Fibroblast of lung (primary cell): Measurements from ENCODE around the gene TLL2. TPM values are rescaled to one million over a fixed set of nuclear protein-coding genes. Genes with fewer than 3 reads are reported as not detected.

Experiments used
- DNase-seq, 2 donors: peaks; one replicate each; pipeline versions ENCODE4 v3.0.0 to v3.0.0-alpha.2; 2010; ENCODE audit warnings: low read depth in 2 of 2
- H2AFZ ChIP-seq: 2 replicates; pipeline ENCODE4 v1.5.1; 2012; ENCODE audit warnings: low read length, control low read depth, inconsistent platforms
- H3K27ac ChIP-seq: 2 replicates; pipeline ENCODE4 v1.5.1; 2011; ENCODE audit warnings: low read length, control low read depth; ENCODE audit not compliant: insufficient read depth
- H3K27me3 ChIP-seq: 2 replicates; pipeline ENCODE4 v1.5.1; 2011; ENCODE audit warnings: mild to moderate bottlenecking, low read length; ENCODE audit not compliant: control insufficient read depth, insufficient read depth
- H3K36me3 ChIP-seq: 2 replicates; pipeline ENCODE4 v1.5.1; 2011; ENCODE audit warnings: low read length; ENCODE audit not compliant: control insufficient read depth, insufficient read depth
- H3K4me1 ChIP-seq: 2 replicates; pipeline ENCODE4 v1.5.1; 2011; ENCODE audit warnings: low read length; ENCODE audit not compliant: control insufficient read depth, insufficient read depth; ENCODE audit errors: extremely low read depth
- H3K4me2 ChIP-seq: 2 replicates; pipeline ENCODE4 v1.5.1; 2011; ENCODE audit warnings: low read length, control low read depth; ENCODE audit not compliant: insufficient read depth; ENCODE audit errors: extremely low read depth
- H3K4me3 ChIP-seq, 4 experiments: fragments of 200-600 bp in 1 of 4; sonication (generic) in 1 of 4; replicated peaks in 1 of 4; 2 replicates each; pipeline ENCODE4 v1.5.1; 2011 to 2016; ENCODE audit warnings: low read length in 4 of 4, low read depth in 3 of 4, mild to moderate bottlenecking in 3 of 4, control low read depth in 2 of 4, inconsistent platforms in 1 of 4, mixed read lengths in 1 of 4; ENCODE audit not compliant: insufficient read depth in 1 of 4; ENCODE audit errors: control extremely low read depth in 1 of 4
- H3K79me2 ChIP-seq: 2 replicates; pipeline ENCODE4 v1.5.1; 2012; ENCODE audit warnings: mild to moderate bottlenecking, low read length, inconsistent platforms; ENCODE audit not compliant: control insufficient read depth, insufficient read depth
- H3K9ac ChIP-seq: 2 replicates; pipeline ENCODE4 v1.5.1; 2011; ENCODE audit warnings: mild to moderate bottlenecking, low read length, control low read depth; ENCODE audit not compliant: insufficient read depth
- H3K9me3 ChIP-seq: 2 replicates; pipeline ENCODE4 v1.5.1; 2012; ENCODE audit warnings: low read depth, low read length; ENCODE audit not compliant: control insufficient read depth, insufficient read depth
- H4K20me1 ChIP-seq: 2 replicates; pipeline ENCODE4 v1.5.1; 2011; ENCODE audit warnings: low read length; ENCODE audit not compliant: control insufficient read depth, insufficient read depth; ENCODE audit errors: extremely low read depth
- EZH2 ChIP-seq: IDR thresholded peaks from 2 replicates; pipeline ENCODE4 v1.5.1; 2012; ENCODE audit warnings: low read length, control low read depth, mild to moderate bottlenecking; ENCODE audit errors: missing control alignments
- polyA plus RNA-seq, 2 donors: library from polyadenylated mRNA; depleted of rRNA in 1 of 2; stranded (reverse) in 1 of 2; unstranded in 1 of 2; fragments of >200 nt; gene quantifications; 2 replicates each; pipeline ENCODE4 v1.2.1, GENCODE V29; 2011 to 2012; ENCODE audit warnings: missing spikeins in 1 of 2
- total RNA-seq: library from RNA; depleted of rRNA; stranded (reverse); fragments of >200 nt; gene quantifications from 2 replicates; pipeline ENCODE4 v1.2.1, GENCODE V29; 2014
- TF ChIP-seq, protein P1 (sequence below), 2 donors: IDR thresholded peaks in 1 of 2; conservative IDR thresholded peaks in 1 of 2; 1 replicate in 1 of 2; 2 replicates in 1 of 2; pipeline ENCODE4 v1.5.1; 2011 to 2012; ENCODE audit warnings: low read length in 2 of 2, control low read depth in 1 of 2, inconsistent platforms in 1 of 2, low read depth in 1 of 2, mild to moderate bottlenecking in 1 of 2

The TLL2 gene
- total and polyA plus RNA-seq, 2 donors (not counting 1 experiment from before 2014, with no cell fraction given) = 0.05 to 0.17 TPM

- H3K9ac ChIP-seq = no peak overlapping the region
- no peaks in the 10 kb centered on the region for H3K36me3 ChIP-seq
- no peak overlapping the region for H3K4me2 ChIP-seq
- H3K9me3 ChIP-seq = no peaks in the 10 kb centered on the region
- TF ChIP-seq EZH2 = no peak
- TF ChIP-seq, protein P1, sequence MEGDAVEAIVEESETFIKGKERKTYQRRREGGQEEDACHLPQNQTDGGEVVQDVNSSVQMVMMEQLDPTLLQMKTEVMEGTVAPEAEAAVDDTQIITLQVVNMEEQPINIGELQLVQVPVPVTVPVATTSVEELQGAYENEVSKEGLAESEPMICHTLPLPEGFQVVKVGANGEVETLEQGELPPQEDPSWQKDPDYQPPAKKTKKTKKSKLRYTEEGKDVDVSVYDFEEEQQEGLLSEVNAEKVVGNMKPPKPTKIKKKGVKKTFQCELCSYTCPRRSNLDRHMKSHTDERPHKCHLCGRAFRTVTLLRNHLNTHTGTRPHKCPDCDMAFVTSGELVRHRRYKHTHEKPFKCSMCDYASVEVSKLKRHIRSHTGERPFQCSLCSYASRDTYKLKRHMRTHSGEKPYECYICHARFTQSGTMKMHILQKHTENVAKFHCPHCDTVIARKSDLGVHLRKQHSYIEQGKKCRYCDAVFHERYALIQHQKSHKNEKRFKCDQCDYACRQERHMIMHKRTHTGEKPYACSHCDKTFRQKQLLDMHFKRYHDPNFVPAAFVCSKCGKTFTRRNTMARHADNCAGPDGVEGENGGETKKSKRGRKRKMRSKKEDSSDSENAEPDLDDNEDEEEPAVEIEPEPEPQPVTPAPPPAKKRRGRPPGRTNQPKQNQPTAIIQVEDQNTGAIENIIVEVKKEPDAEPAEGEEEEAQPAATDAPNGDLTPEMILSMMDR (conservative IDR thresholded peaks at IDR 0.05 in 1 of 2, IDR thresholded peaks at IDR 0.05 in 1 of 2; ENCODE audit: low read depth in 1 of 2, low read length in 2 of 2) = no peak
- H3K27me3 ChIP-seq = no peaks in the 10 kb centered on the region
- no peak overlapping the region for H2AFZ ChIP-seq
- no peaks in the 10 kb centered on the region for H3K79me2 ChIP-seq
- no peaks in the 10 kb centered on the region for H3K4me1 ChIP-seq
- no peaks in the 10 kb centered on the region for H4K20me1 ChIP-seq
- DNase-seq = no peak
- H3K27ac ChIP-seq = no peak overlapping the region
- H3K4me3 ChIP-seq = no peak overlapping the region
Observed at GRCh38 chr10:96448021-96448457, 65.7 kb downstream of the TLL2 start.

DNA sequence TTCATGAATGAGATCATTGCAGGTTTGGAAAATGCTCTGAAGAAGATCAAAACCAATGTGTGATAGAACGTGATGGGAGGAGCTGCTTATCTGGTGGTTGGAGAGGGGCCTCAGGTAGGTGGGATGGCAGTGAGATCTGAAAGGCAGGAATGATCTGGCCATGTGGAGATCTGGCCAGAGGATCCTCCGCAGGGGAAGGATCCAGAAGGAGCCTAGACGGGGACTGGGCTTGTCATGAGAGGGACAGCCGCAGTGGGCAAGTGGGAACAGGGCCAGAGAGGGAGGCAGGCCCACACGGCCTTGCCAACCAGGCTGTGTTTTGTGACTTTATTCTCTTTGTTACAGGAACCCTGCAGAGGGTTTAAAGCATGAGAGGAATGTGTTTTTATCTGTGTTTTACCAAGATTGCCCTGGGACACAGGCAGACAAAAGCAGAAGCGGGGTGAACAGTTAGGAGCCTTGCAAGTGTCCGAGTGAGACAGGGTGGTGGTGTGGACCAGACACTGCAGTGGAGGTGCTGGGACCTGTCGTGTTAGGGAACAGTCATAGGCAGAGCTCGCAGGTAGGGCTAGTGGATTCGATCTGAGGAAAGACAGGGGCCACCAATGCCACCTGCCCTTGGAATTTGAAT, 66.6 kb downstream of the TLL2 start:
- no peaks in the 10 kb centered on the region for H4K20me1 ChIP-seq
- no peaks in the 10 kb centered on the region for H3K9me3 ChIP-seq
- no peak overlapping the region for H3K4me3 ChIP-seq
- H3K4me1 ChIP-seq = no peaks in the 10 kb centered on the region
- H2AFZ ChIP-seq = no peak overlapping the region
- H3K4me2 ChIP-seq = no peak overlapping the region
- H3K27me3 ChIP-seq = no peaks in the 10 kb centered on the region
- no peak for TF ChIP-seq EZH2
- TF ChIP-seq, protein P1 (conservative IDR thresholded peaks at IDR 0.05 in 1 of 2, IDR thresholded peaks at IDR 0.05 in 1 of 2; ENCODE audit: low read depth in 1 of 2, low read length in 2 of 2) = no peak
- DNase-seq = no peak
- no peaks in the 10 kb centered on the region for H3K36me3 ChIP-seq
- no peak overlapping the region for H3K9ac ChIP-seq
- no peaks in the 10 kb centered on the region for H3K79me2 ChIP-seq
- H3K27ac ChIP-seq = no peak overlapping the region

- Histone ChIP-seq H3K4me2 (no peak overlapping the region), H3K4me3 (no peak overlapping the region), H3K9me3 (no peaks in the 10 kb centered on the region), H3K27ac (no peak overlapping the region), H3K36me3 (no peaks in the 10 kb centered on the region), H2AFZ (no peak overlapping the region), H3K4me1 (no peaks in the 10 kb centered on the region), H3K27me3 (no peaks in the 10 kb centered on the region), H3K79me2 (no peaks in the 10 kb centered on the region), H4K20me1 (no peaks in the 10 kb centered on the region), H3K9ac (no peak overlapping the region)
- TF ChIP-seq EZH2 = no peak
- TF ChIP-seq, protein P1 (conservative IDR thresholded peaks at IDR 0.05 in 1 of 2, IDR thresholded peaks at IDR 0.05 in 1 of 2; ENCODE audit: low read depth in 1 of 2, low read length in 2 of 2) = no peak
- DNase-seq = no peak
Observed at GRCh38 chr10:96441987-96442643, 71.6 kb downstream of the TLL2 start.
